Measurements from ENCODE around the gene DNAJC12.

DNA sequence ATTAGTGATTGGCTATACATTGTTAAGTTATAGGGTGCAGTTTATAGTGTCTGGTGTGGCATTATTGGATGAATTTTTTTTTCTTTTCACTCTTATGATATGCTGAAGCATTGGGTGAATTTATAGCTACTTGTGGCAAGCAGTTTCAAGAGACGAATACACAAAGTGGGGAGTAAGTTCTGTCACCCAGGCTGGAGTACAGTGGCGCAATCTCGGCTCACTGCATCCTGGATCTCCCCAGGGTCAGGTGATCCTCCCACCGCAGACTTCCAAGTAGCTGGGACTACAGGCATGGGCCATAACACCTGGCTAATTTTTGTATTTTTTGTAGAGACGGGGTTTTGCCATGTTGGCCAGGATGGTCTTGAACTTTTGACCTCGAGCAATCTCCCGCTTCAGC is 40.1 kb upstream of the DNAJC12 start:
- TF ChIP-seq ARNTL (CRISPR knock-in tag; IDR thresholded peaks at IDR 0.05; ENCODE audit: borderline replicate concordance, low read depth), result no peak
- no peak for TF ChIP-seq PATZ1 (CRISPR knock-in tag; IDR thresholded peaks at IDR 0.05; ENCODE audit: borderline replicate concordance)
- no peak for TF ChIP-seq CSDC2 (CRISPR knock-in tag; IDR thresholded peaks at IDR 0.05)
- no peak for TF ChIP-seq ZNF565 (CRISPR knock-in tag; conservative IDR thresholded peaks at IDR 0.05; ENCODE audit: low read depth)
- TF ChIP-seq BACH2 (CRISPR knock-in tag; IDR thresholded peaks at IDR 0.05; ENCODE audit: borderline replicate concordance), result no peak
- TF ChIP-seq TCF4 (CRISPR knock-in tag; IDR thresholded peaks at IDR 0.05; ENCODE audit: borderline replicate concordance), result no peak

Measured in SK-N-SH treated with all-trans-retinoic acid at 6 μM for 48 hours (cell line).